ENCODE data around the gene NCKAP1. TPM values are rescaled to one million over a fixed set of nuclear protein-coding genes. Genes with fewer than 3 reads are reported as not detected.

The NCKAP1 gene
- total RNA-seq, 4 donors from 2014 or later = 45.3 to 99.7 (median 74.3) TPM

DNA sequence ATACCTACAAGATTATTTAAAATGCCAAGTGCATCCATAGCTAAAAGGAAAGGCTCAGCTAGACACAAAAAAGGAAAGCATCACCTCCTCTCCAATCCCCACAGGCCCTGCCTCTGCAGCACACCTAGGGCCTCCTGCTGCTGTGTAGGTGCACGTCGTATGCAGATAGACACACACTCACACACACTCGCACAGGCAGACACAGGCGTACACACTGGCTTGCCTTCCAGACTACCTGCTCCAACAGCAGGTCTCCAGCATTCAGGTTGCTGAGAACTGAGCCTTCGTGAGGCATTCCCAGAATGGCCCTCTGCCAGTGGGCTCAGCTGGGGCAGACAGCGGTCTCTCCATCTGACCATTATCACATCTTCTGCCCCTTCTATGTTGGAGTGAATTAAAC, 136.5 kb downstream of the NCKAP1 start:
- no peaks in the 10 kb centered on the region for H3K27me3 ChIP-seq
- no peak overlapping the region for H3K27ac ChIP-seq
- in situ Hi-C loops (cut with MboI; ENCODE audit: low pct_ligation_motif_present in 1 of 4, low pct_unique_long_range_greater_than_20kb in 1 of 4, low sequenced_read_pairs in 3 of 4) (no loop called here), intact Hi-C loops (cut with DNase I; ENCODE audit: low total_unique reads) (no loop called here)
- H3K4me1 ChIP-seq = no peaks in the 10 kb centered on the region
- 92% methylated on average over 6 of the region's 6 CpGs; no CpG with 5 or more reads in 1 of the 2 donors for WGBS, 2 donors (ENCODE audit: low coverage in 1 of 2)
- H3K4me3 ChIP-seq = no peak overlapping the region
- no peak for DNase-seq
- no peaks in the 10 kb centered on the region for H3K9me3 ChIP-seq
- no peaks in the 10 kb centered on the region for H3K36me3 ChIP-seq
- TF ChIP-seq POLR2A (IDR thresholded peaks at IDR 0.05) (no peak), CTCF (IDR thresholded peaks at IDR 0.05) (no peak), EP300 (IDR thresholded peaks at IDR 0.05; ENCODE audit: low read depth) (no peak), POLR2AphosphoS5 (IDR thresholded peaks at IDR 0.05) (no peak)

DNA sequence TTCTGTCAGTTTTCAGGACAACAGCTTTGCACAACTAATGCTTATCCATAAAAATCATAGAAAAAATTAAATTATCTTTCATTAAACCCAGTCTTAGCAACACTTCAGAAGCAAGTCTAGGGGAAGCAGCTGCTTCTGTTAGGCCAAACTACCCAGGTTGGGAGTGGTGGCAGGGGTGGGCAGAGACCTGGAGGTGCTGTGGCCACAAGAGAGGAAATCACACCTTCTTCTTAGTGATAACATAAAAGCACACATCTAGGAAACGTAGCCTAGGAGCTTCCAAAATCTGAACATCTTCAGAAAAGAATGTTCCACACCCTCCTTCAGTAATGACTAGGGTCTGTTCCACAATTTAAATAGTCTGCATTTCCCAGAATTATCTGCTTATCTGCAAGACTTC, 139.5 kb downstream of the NCKAP1 start:
- no peaks in the 10 kb centered on the region for H3K27me3 ChIP-seq
- H3K4me3 ChIP-seq = no peak overlapping the region
- in situ Hi-C loops (cut with MboI; ENCODE audit: low pct_ligation_motif_present in 1 of 4, low pct_unique_long_range_greater_than_20kb in 1 of 4, low sequenced_read_pairs in 3 of 4) = no loop called here
- no peaks in the 10 kb centered on the region for H3K9me3 ChIP-seq
- H3K36me3 ChIP-seq = no peaks in the 10 kb centered on the region
- no peak for DNase-seq
- H3K4me1 ChIP-seq = no peaks in the 10 kb centered on the region
- intact Hi-C loops (cut with DNase I; ENCODE audit: low total_unique reads) = no loop called here
- TF ChIP-seq EP300 (IDR thresholded peaks at IDR 0.05; ENCODE audit: low read depth) = no peak
- TF ChIP-seq POLR2A (IDR thresholded peaks at IDR 0.05) = no peak
- no peak for TF ChIP-seq POLR2AphosphoS5 (IDR thresholded peaks at IDR 0.05)
- no peak for TF ChIP-seq CTCF (IDR thresholded peaks at IDR 0.05)
- WGBS, 2 donors (ENCODE audit: low coverage in 1 of 2) = 73% methylated on average over 1 of the region's 1 CpG; no CpG with 5 or more reads in 1 of the 2 donors
- H3K27ac ChIP-seq = no peak overlapping the region

- WGBS, 2 donors (ENCODE audit: low coverage in 1 of 2) = 83 to 91% methylated on average over 1 of the region's 1 CpG
- Histone ChIP-seq H3K27ac (no peak overlapping the region), H3K27me3 (no peaks in the 10 kb centered on the region), H3K9me3 (no peaks in the 10 kb centered on the region), H3K36me3 (no peaks in the 10 kb centered on the region), H3K4me3 (no peak overlapping the region), H3K4me1 (no peaks in the 10 kb centered on the region)
- intact Hi-C loops (cut with DNase I; ENCODE audit: low total_unique reads) (no loop called here), in situ Hi-C loops (cut with MboI; ENCODE audit: low pct_ligation_motif_present in 1 of 4, low pct_unique_long_range_greater_than_20kb in 1 of 4, low sequenced_read_pairs in 3 of 4) (no loop called here)
- no peak for DNase-seq
- TF ChIP-seq CTCF (IDR thresholded peaks at IDR 0.05) (no peak), EP300 (IDR thresholded peaks at IDR 0.05; ENCODE audit: low read depth) (no peak), POLR2AphosphoS5 (IDR thresholded peaks at IDR 0.05) (no peak), POLR2A (IDR thresholded peaks at IDR 0.05) (no peak)
These were observed 141.1 kb downstream of the NCKAP1 start for GRCh38 chr2:182897137-182897536.

DNA sequence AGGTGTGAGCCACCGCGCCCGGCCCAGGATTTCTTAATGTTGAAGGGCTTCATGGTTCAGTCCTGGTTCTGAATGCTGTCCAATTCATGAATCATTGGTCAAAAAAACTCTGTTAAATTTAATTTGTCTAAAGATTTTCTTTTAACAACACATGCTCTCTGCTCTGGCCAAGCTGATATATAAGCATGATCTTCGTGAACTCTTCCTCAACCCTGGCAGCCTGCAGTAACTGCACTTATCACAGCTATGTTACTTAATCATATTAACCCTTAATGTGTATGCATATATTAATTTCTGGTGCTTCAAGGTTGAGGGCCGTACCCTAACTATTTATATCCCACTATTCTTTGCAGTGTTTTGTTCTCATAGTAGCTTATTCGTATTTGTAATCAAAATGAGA, 142.5 kb downstream of the NCKAP1 start:
- 90 to 95% methylated on average over 3 to 6 of the region's 6 CpGs for WGBS, 2 donors (ENCODE audit: low coverage in 1 of 2)
- Histone ChIP-seq H3K9me3 (no peaks in the 10 kb centered on the region), H3K4me3 (no peak overlapping the region), H3K36me3 (no peaks in the 10 kb centered on the region), H3K4me1 (peaks cover 0 to 9% (median 4%) of the 10 kb centered on the region in 4 donors), H3K27me3 (no peaks in the 10 kb centered on the region), H3K27ac (no peak overlapping the region)
- intact Hi-C loops (cut with DNase I; ENCODE audit: low total_unique reads) = no loop called here
- DNase-seq = no peak
- in situ Hi-C loops (cut with MboI; ENCODE audit: low pct_ligation_motif_present in 1 of 4, low pct_unique_long_range_greater_than_20kb in 1 of 4, low sequenced_read_pairs in 3 of 4) = no loop called here
- TF ChIP-seq POLR2AphosphoS5 (IDR thresholded peaks at IDR 0.05) (no peak), POLR2A (IDR thresholded peaks at IDR 0.05) (no peak), EP300 (IDR thresholded peaks at IDR 0.05; ENCODE audit: low read depth) (no peak), CTCF (IDR thresholded peaks at IDR 0.05) (no peak)

All from transverse colon (tissue), 4 donors.